OCI-LY3 (cell line): ENCODE results near the gene RTF2.

ENCODE experiments used
- H2AFZ ChIP-seq: fragments of 200-600, 300-600 bp; shearing (Covaris generic); 2 replicates; pipeline ENCODE4 v1.6.0; 2014; ENCODE audit warnings: antibody characterized with exemption, low read depth, low read length
- H3K27ac ChIP-seq: fragments of 200-600, 300-600 bp; sonication (generic); 2 replicates; pipeline ENCODE4 v1.5.1; 2014; ENCODE audit warnings: mild to moderate bottlenecking, low read length, moderate library complexity, mixed read lengths
- H3K27me3 ChIP-seq: fragments of 200-600, 300-600 bp; sonication (generic); 2 replicates; pipeline ENCODE4 v1.6.1; 2014; ENCODE audit warnings: low read depth, low read length, mixed read lengths
- H3K36me3 ChIP-seq: fragments of 200-600, 300-600 bp; sonication (generic); replicated peaks from 2 replicates; pipeline ENCODE3; 2014; ENCODE audit warnings: low read depth, low read length, mixed read lengths
- H3K4me1 ChIP-seq: fragments of 300-600, 200-600 bp; sonication (generic); 2 replicates; pipeline ENCODE4 v1.6.1; 2014; ENCODE audit warnings: low read length, mixed read lengths
- H3K4me2 ChIP-seq: fragments of 200-600, 300-600 bp; sonication (generic); 2 replicates; pipeline ENCODE4 v1.6.1; 2014; ENCODE audit warnings: low read length, mixed read lengths
- H3K4me3 ChIP-seq: fragments of 300-600, 200-600 bp; sonication (generic); 2 replicates; pipeline ENCODE4 v1.5.1; 2014; ENCODE audit warnings: antibody characterized with exemption, mild to moderate bottlenecking, low read length, moderate library complexity
- H3K79me2 ChIP-seq: fragments of 300-600, 200-600 bp; shearing (Covaris generic); 2 replicates; pipeline ENCODE4 v1.6.1; 2014; ENCODE audit warnings: mild to moderate bottlenecking, low read length, mixed read lengths
- H3K9ac ChIP-seq: fragments of 300-600, 200-600 bp; shearing (Covaris generic); 2 replicates; pipeline ENCODE4 v1.6.0; 2014; ENCODE audit warnings: mild to moderate bottlenecking, low read length, moderate library complexity
- H3K9me3 ChIP-seq: fragments of 200-600, 300-600 bp; shearing (Covaris generic); 2 replicates; pipeline ENCODE4 v1.6.1; 2014; ENCODE audit warnings: low read length, mixed read lengths; ENCODE audit not compliant: insufficient read depth
- H4K20me1 ChIP-seq: fragments of 200-600, 300-600 bp; sonication (generic); 2 replicates; pipeline ENCODE4 v1.6.1; 2016; ENCODE audit warnings: low read length, mixed read lengths; ENCODE audit not compliant: insufficient read depth
- CTCF ChIP-seq: fragments of 200-600, 300-600 bp; sonication (generic); IDR thresholded peaks from 2 replicates; pipeline ENCODE4 v1.5.1; 2014; ENCODE audit warnings: antibody characterized with exemption, low read length, low read depth
- EZH2phosphoT487 ChIP-seq: fragments of 200-600 bp; shearing (Covaris generic); IDR thresholded peaks from 2 replicates; pipeline ENCODE4 v1.6.1; 2018; ENCODE audit warnings: antibody characterized with exemption, mixed run types, low read depth

The RTF2 gene

GRCh38 chr20:56488566-56488965 lies 20.1 kb downstream of the RTF2 start:
- Histone ChIP-seq H3K27me3 (no peaks in the 10 kb centered on the region), H3K4me3 (no peak overlapping the region), H3K27ac (no peak overlapping the region), H3K4me1 (peaks cover 8% of the 10 kb centered on the region; the same call in 1 of the 2 replicates), H2AFZ (no peak overlapping the region), H3K4me2 (no peak overlapping the region), H3K79me2 (peaks cover 9% of the 10 kb centered on the region; the same call in 1 of the 2 replicates), H3K36me3 (peaks cover 49% of the 10 kb centered on the region), H3K9ac (no peak overlapping the region), H4K20me1 (0 out of 2 replicates have a peak, but pooled peaks cover 4% of the 10 kb centered on the region), H3K9me3 (no peaks in the 10 kb centered on the region)
- no peak for TF ChIP-seq CTCF
- no peak for TF ChIP-seq EZH2phosphoT487

- no peak overlapping the region for H3K4me2 ChIP-seq
- no peaks in the 10 kb centered on the region for H3K9me3 ChIP-seq
- H4K20me1 ChIP-seq: no peaks in the 10 kb centered on the region; the same call in 1 of the 2 replicates
- peaks cover 28% of the 10 kb centered on the region for H3K36me3 ChIP-seq
- H3K27me3 ChIP-seq: no peaks in the 10 kb centered on the region
- H3K4me3 ChIP-seq: no peak overlapping the region
- no peaks in the 10 kb centered on the region for H3K79me2 ChIP-seq
- H2AFZ ChIP-seq: no peak overlapping the region
- TF ChIP-seq CTCF: no peak
- TF ChIP-seq EZH2phosphoT487: no peak
- no peak overlapping the region for H3K27ac ChIP-seq
- no peaks in the 10 kb centered on the region for H3K4me1 ChIP-seq
- H3K9ac ChIP-seq: no peak overlapping the region
Observed at GRCh38 chr20:56501116-56501515, 32.7 kb downstream of the RTF2 start.

GRCh38 chr20:56503916-56504315 lies 35.5 kb downstream of the RTF2 start:
- no peak overlapping the region for H3K9ac ChIP-seq
- no peaks in the 10 kb centered on the region; the same call in 1 of the 2 replicates for H4K20me1 ChIP-seq

GRCh38 chr20:56504373-56505005 lies 36.1 kb downstream of the RTF2 start:
- Histone ChIP-seq H3K36me3 (peaks cover 12% of the 10 kb centered on the region), H2AFZ (no peak overlapping the region), H4K20me1 (no peaks in the 10 kb centered on the region; the same call in 1 of the 2 replicates), H3K4me2 (no peak overlapping the region), H3K9ac (no peak overlapping the region), H3K4me3 (no peak overlapping the region), H3K27me3 (no peaks in the 10 kb centered on the region), H3K79me2 (no peaks in the 10 kb centered on the region), H3K4me1 (no peaks in the 10 kb centered on the region), H3K27ac (no peak overlapping the region), H3K9me3 (no peaks in the 10 kb centered on the region)
- peak; percentile 69 for TF ChIP-seq CTCF
- no peak for TF ChIP-seq EZH2phosphoT487

More at GRCh38 chr20:56503916-56504315, 35.5 kb downstream of the RTF2 start:
- Histone ChIP-seq H3K27ac (no peak overlapping the region), H3K27me3 (no peaks in the 10 kb centered on the region), H3K36me3 (peaks cover 12% of the 10 kb centered on the region), H2AFZ (no peak overlapping the region), H3K4me3 (no peak overlapping the region), H3K9me3 (no peaks in the 10 kb centered on the region), H3K4me1 (no peaks in the 10 kb centered on the region), H3K4me2 (no peak overlapping the region), H3K79me2 (no peaks in the 10 kb centered on the region)
- TF ChIP-seq CTCF (no peak), EZH2phosphoT487 (no peak)
